PC-3 (cell line): ENCODE results near the gene MRPL21. TPM values are rescaled to one million over a fixed set of nuclear protein-coding genes. Genes with fewer than 3 reads are reported as not detected.

Experiments
- ATAC-seq: fragments of 200-7000 bp; cut with Tn5 transposase; 2 replicates; pipeline ENCODE4 v1.9.1; 2020; ENCODE audit warnings: mild to moderate bottlenecking, moderate library complexity
- BruUV-seq: library from RNA; stranded (reverse); fragments of 400-500 nt; replicated peaks from 2 replicates; lab custom pipeline; 2021; lab: Mats Ljungman, UMichigan
- CTCF ChIA-PET: fragments of 300-600 bp; sonication (Branson Sonifier 250); formaldehyde crosslinking; loops from one replicate; lab custom pipeline; 2022; ENCODE audit warnings: antibody characterized with exemption; lab: Charles Lee
- POLR2A ChIA-PET: fragments of 300-600 bp; sonication (Branson Sonifier 250); formaldehyde crosslinking; loops from one replicate; lab custom pipeline; 2022; ENCODE audit warnings: antibody characterized with exemption; ENCODE audit not compliant: unreplicated experiment; lab: Charles Lee
- DNase-seq: peaks from one replicate; pipeline ENCODE4 v3.0.0-alpha.2; 2015
- H2AFZ ChIP-seq: fragments of 300-600 bp; sonication (generic); 2 replicates; pipeline ENCODE4 v1.6.0; 2016; ENCODE audit warnings: antibody characterized with exemption, low read length
- H3F3A ChIP-seq: fragments of 300-600 bp; sonication (generic); one replicate; pipeline ENCODE4 v1.6.0; 2017; ENCODE audit warnings: antibody characterized with exemption, low read length, control low read depth, mild to moderate bottlenecking; ENCODE audit not compliant: unreplicated experiment
- H3K27ac ChIP-seq: fragments of 300-600 bp; sonication (generic); 2 replicates; pipeline ENCODE4 v1.5.1; 2016; ENCODE audit warnings: mild to moderate bottlenecking, low read length
- H3K27me3 ChIP-seq: fragments of 300-600 bp; sonication (generic); 2 replicates; pipeline ENCODE4 v1.6.1; 2016; ENCODE audit warnings: low read length, mixed read lengths
- H3K36me3 ChIP-seq: fragments of 300-600 bp; sonication (generic); 2 replicates; pipeline ENCODE4 v1.6.1; 2016; ENCODE audit warnings: low read depth, mixed run types, low read length, mixed read lengths
- H3K4me1 ChIP-seq: fragments of 300-600 bp; sonication (generic); 2 replicates; pipeline ENCODE4 v1.5.1; 2016; ENCODE audit warnings: low read length; ENCODE audit not compliant: insufficient read depth
- H3K4me2 ChIP-seq: fragments of 300-600 bp; sonication (generic); 2 replicates; pipeline ENCODE4 v1.6.0; 2016; ENCODE audit warnings: low read length
- H3K4me3 ChIP-seq: fragments of 300-600 bp; sonication (generic); 2 replicates; pipeline ENCODE4 v1.5.1; 2016; ENCODE audit warnings: mild to moderate bottlenecking, low read length, mixed read lengths
- H3K79me2 ChIP-seq: fragments of 300-600 bp; sonication (generic); 2 replicates; pipeline ENCODE4 v1.6.1; 2017; ENCODE audit warnings: low read length, mixed read lengths
- H3K9ac ChIP-seq: fragments of 300-600 bp; sonication (generic); 2 replicates; pipeline ENCODE4 v1.6.0; 2016; ENCODE audit warnings: mild to moderate bottlenecking, low read length
- H3K9me2 ChIP-seq: fragments of 300-600 bp; sonication (generic); replicated peaks from 2 replicates; pipeline ENCODE4 v1.6.1; 2016; ENCODE audit warnings: mixed run types, low read length, mixed read lengths
- H3K9me3 ChIP-seq: fragments of 300-600 bp; sonication (generic); 2 replicates; pipeline ENCODE4 v1.6.1; 2016; ENCODE audit warnings: low read length, mixed read lengths
- H4K20me1 ChIP-seq: fragments of 300-600 bp; sonication (generic); 2 replicates; pipeline ENCODE4 v1.6.1; 2016; ENCODE audit warnings: low read length, mixed read lengths
- EZH2 ChIP-seq: fragments of 300-600 bp; sonication (generic); IDR thresholded peaks from one replicate; pipeline ENCODE4 v1.6.1; 2017; ENCODE audit warnings: antibody characterized with exemption, mild to moderate bottlenecking, low read length; ENCODE audit not compliant: unreplicated experiment
- EZH2phosphoT487 ChIP-seq: fragments of 300-600 bp; sonication (generic); IDR thresholded peaks from 2 replicates; pipeline ENCODE4 v1.6.1; 2018; ENCODE audit warnings: mild to moderate bottlenecking, antibody characterized with exemption, low read length, borderline replicate concordance
- intact Hi-C: fragments of 100-400 bp; cut with micrococcal nuclease; formaldehyde crosslinking; loops from 2 replicates; pipeline ENCODE4 v1.9.0; 2023
- total RNA-seq: library from RNA; depleted of rRNA; stranded (reverse); fragments of >200 nt; gene quantifications from 2 replicates; pipeline ENCODE4 v1.2.3, GENCODE V29; 2014
- TF ChIP-seq, protein P1 (sequence below): fragments of 300-600 bp; sonication (generic); conservative IDR thresholded peaks from 2 replicates; pipeline ENCODE4 v1.5.1; 2017; ENCODE audit warnings: antibody characterized with exemption, low read depth, mild to moderate bottlenecking, low read length

The MRPL21 gene
- total RNA-seq, 1 experiment from 2014 or later, result 230 TPM

- Histone ChIP-seq H3K4me1 (no peaks in the 10 kb centered on the region), H3K79me2 (no peaks in the 10 kb centered on the region), H2AFZ (no peak overlapping the region), H3K9me2 (no peaks in the 10 kb centered on the region), H3K27ac (no peak overlapping the region), H3F3A (no peaks in the 10 kb centered on the region), H3K4me2 (no peak overlapping the region), H3K36me3 (peaks cover 49% of the 10 kb centered on the region; the same call in 1 of the 2 replicates), H4K20me1 (no peaks in the 10 kb centered on the region), H3K4me3 (no peak overlapping the region), H3K9ac (no peak overlapping the region), H3K9me3 (no peaks in the 10 kb centered on the region), H3K27me3 (no peaks in the 10 kb centered on the region)
- BruUV-seq, result no TSS peak
- intact Hi-C loops, result no loop called here
- ChIA-PET CTCF (interaction anchor here (0.6 kb wide), 1 partner anchor 143 kb away, joined by 3 read pairs; no protein-coding TSS in a partner anchor), POLR2A (no interaction called here)
- ATAC-seq, result no peak
- no peak for DNase-seq
- TF ChIP-seq, protein P1, sequence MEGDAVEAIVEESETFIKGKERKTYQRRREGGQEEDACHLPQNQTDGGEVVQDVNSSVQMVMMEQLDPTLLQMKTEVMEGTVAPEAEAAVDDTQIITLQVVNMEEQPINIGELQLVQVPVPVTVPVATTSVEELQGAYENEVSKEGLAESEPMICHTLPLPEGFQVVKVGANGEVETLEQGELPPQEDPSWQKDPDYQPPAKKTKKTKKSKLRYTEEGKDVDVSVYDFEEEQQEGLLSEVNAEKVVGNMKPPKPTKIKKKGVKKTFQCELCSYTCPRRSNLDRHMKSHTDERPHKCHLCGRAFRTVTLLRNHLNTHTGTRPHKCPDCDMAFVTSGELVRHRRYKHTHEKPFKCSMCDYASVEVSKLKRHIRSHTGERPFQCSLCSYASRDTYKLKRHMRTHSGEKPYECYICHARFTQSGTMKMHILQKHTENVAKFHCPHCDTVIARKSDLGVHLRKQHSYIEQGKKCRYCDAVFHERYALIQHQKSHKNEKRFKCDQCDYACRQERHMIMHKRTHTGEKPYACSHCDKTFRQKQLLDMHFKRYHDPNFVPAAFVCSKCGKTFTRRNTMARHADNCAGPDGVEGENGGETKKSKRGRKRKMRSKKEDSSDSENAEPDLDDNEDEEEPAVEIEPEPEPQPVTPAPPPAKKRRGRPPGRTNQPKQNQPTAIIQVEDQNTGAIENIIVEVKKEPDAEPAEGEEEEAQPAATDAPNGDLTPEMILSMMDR, result no peak
- TF ChIP-seq EZH2 (no peak), EZH2phosphoT487 (no peak)
Measured at GRCh38 chr11:68932933-68933577, 29.4 kb upstream of the MRPL21 start.

DNA sequence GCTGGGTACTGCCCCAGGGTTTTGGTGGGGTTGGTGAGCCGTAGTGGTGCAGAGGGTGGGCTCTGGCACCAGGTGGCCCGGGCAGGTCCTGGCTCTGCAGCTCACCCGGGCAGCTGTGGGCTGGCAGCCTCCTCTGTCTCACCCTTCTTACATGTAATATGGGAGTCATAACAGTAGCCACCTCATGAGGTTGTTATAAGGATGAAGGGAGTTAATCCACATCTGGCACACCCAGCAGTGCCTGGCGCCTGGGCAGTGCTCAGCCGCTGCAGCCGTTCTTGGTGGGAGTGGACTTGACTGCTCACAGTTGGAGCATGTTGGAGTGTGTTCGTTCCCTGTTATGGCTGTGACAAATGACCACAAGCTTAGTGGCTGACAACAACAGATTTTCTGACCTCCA lies 28.7 kb upstream of the MRPL21 start:
- DNase-seq, result no peak
- Histone ChIP-seq H3K9ac (no peak overlapping the region), H3K79me2 (no peaks in the 10 kb centered on the region), H3K4me1 (no peaks in the 10 kb centered on the region), H3K36me3 (peaks cover 48% of the 10 kb centered on the region; the same call in 1 of the 2 replicates), H3K4me3 (no peak overlapping the region), H4K20me1 (no peaks in the 10 kb centered on the region), H2AFZ (no peak overlapping the region), H3K9me3 (no peaks in the 10 kb centered on the region), H3K4me2 (no peak overlapping the region), H3K27me3 (no peaks in the 10 kb centered on the region), H3F3A (no peaks in the 10 kb centered on the region), H3K9me2 (no peaks in the 10 kb centered on the region), H3K27ac (no peak overlapping the region)
- BruUV-seq, result no TSS peak
- ATAC-seq, result no peak
- POLR2A ChIA-PET, result no interaction called here
- intact Hi-C loops, result no loop called here
- CTCF ChIA-PET, result interaction anchor here (0.6 kb wide), 1 partner anchor 143 kb away, joined by 3 read pairs; no protein-coding TSS in a partner anchor
- TF ChIP-seq, protein P1, result no peak
- no peak for TF ChIP-seq EZH2
- no peak for TF ChIP-seq EZH2phosphoT487

DNA sequence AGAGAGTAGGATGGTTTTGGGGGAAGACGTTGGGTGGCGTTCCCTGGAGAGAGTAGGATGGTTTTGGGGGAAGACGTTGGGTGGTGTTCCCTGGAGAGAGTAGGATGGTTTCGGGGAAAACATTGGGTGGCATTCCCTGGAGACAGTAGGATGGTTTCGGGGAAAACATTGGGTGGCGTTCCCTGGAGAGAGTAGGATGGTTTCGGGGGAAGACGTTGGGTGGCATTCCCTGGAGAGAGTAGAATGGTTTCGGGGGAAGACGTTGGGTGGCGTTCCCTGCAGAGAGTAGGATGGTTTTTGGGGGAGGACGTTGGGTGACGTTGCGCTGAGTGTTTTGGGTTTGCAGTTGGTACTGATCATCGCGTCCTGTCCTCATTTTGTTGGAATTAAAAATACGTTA lies 28.3 kb upstream of the MRPL21 start:
- Histone ChIP-seq H3K79me2 (no peaks in the 10 kb centered on the region), H3K4me3 (no peak overlapping the region), H3K36me3 (peaks cover 44% of the 10 kb centered on the region; the same call in 1 of the 2 replicates), H3F3A (no peaks in the 10 kb centered on the region), H3K27ac (no peak overlapping the region), H4K20me1 (no peaks in the 10 kb centered on the region), H3K9me3 (no peaks in the 10 kb centered on the region), H3K27me3 (no peaks in the 10 kb centered on the region), H3K9me2 (no peaks in the 10 kb centered on the region), H3K4me2 (no peak overlapping the region), H3K9ac (no peak overlapping the region), H3K4me1 (no peaks in the 10 kb centered on the region), H2AFZ (no peak overlapping the region)
- TF ChIP-seq, protein P1, result no peak
- no peak for TF ChIP-seq EZH2
- intact Hi-C loops, result no loop called here
- ATAC-seq (no peak), DNase-seq (no peak)
- no TSS peak for BruUV-seq
- CTCF ChIA-PET, result no interaction called here
- POLR2A ChIA-PET, result no interaction called here
